ENCODE data around the gene KLRK1. TPM values are rescaled to one million over a fixed set of nuclear protein-coding genes. Genes with fewer than 3 reads are reported as not detected.

Gene KLRK1
- total and polyA plus RNA-seq, 2 of the 4 experiments (the other 2 are of a cell fraction): not detected

- H3K14ac ChIP-seq (replicated peaks; ENCODE audit: low read depth, low read length): no peak overlapping the region
- peak overlapping the region; percentile 95 for H3K4me2 ChIP-seq (ENCODE audit: low read depth, low read length)
- H3K9me3 ChIP-seq (ENCODE audit: control insufficient read depth, insufficient read depth, low read length): no peaks in the 10 kb centered on the region
- intact Hi-C loops (cut with micrococcal nuclease): loop anchor here (2.0 kb wide), 4 partner anchors 129 to 353 kb away; partner anchors contain the start of gene STYK1
- no peak overlapping the region for H2BK5ac ChIP-seq (ENCODE audit: low read depth, low read length, poor library complexity, severe bottlenecking)
- 0 out of 2 replicates have a peak overlapping the region, but pooled peaks have one; percentile 94 for H2BK120ac ChIP-seq (ENCODE audit: low read depth, low read length)
- ATAC-seq (ENCODE audit: low read depth): no peak
- H3K4me3 ChIP-seq (ENCODE audit: insufficient read depth, low read depth, low read length): peak overlapping the region; percentile 54; the same call in 1 of the 2 replicates
- H3K23ac ChIP-seq (ENCODE audit: low read depth, low read length): peak overlapping the region; percentile 2; the same call in 1 of the 2 replicates
- H4K5ac ChIP-seq (ENCODE audit: low read depth, low read length): peak overlapping the region; percentile 95
- peak overlapping the region; percentile 92 for H2AFZ ChIP-seq (replicated peaks; ENCODE audit: low read length, poor library complexity)
- peaks cover 22% of the 10 kb centered on the region for H3K4me1 ChIP-seq (ENCODE audit: control insufficient read depth, insufficient read depth, low read length)
- dilution Hi-C loops (cut with HindIII; ENCODE audit: low sequenced_read_pairs, unreplicated experiment): no loop called here
- no peaks in the 10 kb centered on the region for H3K36me3 ChIP-seq (ENCODE audit: control insufficient read depth, insufficient read depth, low read length)
- peak overlapping the region; percentile 95 to 96 for H4K8ac ChIP-seq (ENCODE audit: low read depth in 2 of 2, low read length in 2 of 2)
- H3K27ac ChIP-seq (ENCODE audit: insufficient read depth, low read length): peak overlapping the region; percentile 48; the same call in 1 of the 2 replicates
- H3K27me3 ChIP-seq (ENCODE audit: control insufficient read depth, insufficient read depth, low read length): no peaks in the 10 kb centered on the region
- peak overlapping the region; percentile 26; the same call in 1 of the 3 replicates for H2BK15ac ChIP-seq (ENCODE audit: low read depth, low read length)
- no peak overlapping the region for H2AK5ac ChIP-seq (ENCODE audit: low read depth, low read length)
- no peak overlapping the region for H2AK9ac ChIP-seq (replicated peaks; ENCODE audit: low read depth, low read length, poor library complexity)
- in situ Hi-C loops (cut with MboI; ENCODE audit: low sequenced_read_pairs): no loop called here
- POLR2A ChIA-PET (ENCODE audit: unreplicated experiment): no interaction called here
- H3K4ac ChIP-seq (ENCODE audit: low read depth, low read length): peak overlapping the region; percentile 83
- no peaks in the 10 kb centered on the region for H3K79me1 ChIP-seq (ENCODE audit: low read depth in 1 of 2, low read length in 2 of 2)
- CTCF ChIA-PET: interaction anchor here (0.5 to 0.6 kb wide), 2 partner anchors 97 to 330 kb away, joined by 3 read pairs; no protein-coding TSS in a partner anchor
- peak overlapping the region; percentile 87; the same call in 1 of the 2 replicates for H3K9ac ChIP-seq (ENCODE audit: low read depth, low read length)
- H3K56ac ChIP-seq (ENCODE audit: extremely low read depth, insufficient read depth, low read length): no peak overlapping the region; the same call in 1 of the 2 replicates
- no peaks in the 10 kb centered on the region for H3K9me1 ChIP-seq (ENCODE audit: insufficient read depth, low read length)
- H2BK20ac ChIP-seq (ENCODE audit: low read depth, low read length): 0 out of 2 replicates have a peak overlapping the region, but pooled peaks have one; percentile 17
- BruUV-seq (replicated peaks): no TSS peak
- 0 out of 2 replicates have a peak overlapping the region, but pooled peaks have one; percentile 8 for H4K91ac ChIP-seq (ENCODE audit: insufficient read depth, low read depth, low read length)
- peak overlapping the region; percentile 90; the same call in 1 of the 2 replicates for H3K18ac ChIP-seq (ENCODE audit: low read depth, low read length)
- DNase-seq: peak; percentile 33
- 17% methylated on average over 2 of the region's 6 CpGs; no CpG with 5 or more reads in 1 of the 2 experiments for WGBS, 2 experiments (ENCODE audit: extremely low coverage in 2 of 2, insufficient read length in 1 of 2)
- no peaks in the 10 kb centered on the region for H4K20me1 ChIP-seq (ENCODE audit: insufficient read depth, low read length)
- TF ChIP-seq MAZ (IDR thresholded peaks at IDR 0.05; ENCODE audit: borderline replicate concordance, low read depth, low read length) (no peak), RFX5 (IDR thresholded peaks at IDR 0.05; ENCODE audit: low read depth, low read length) (no peak), CTCF (conservative IDR thresholded peaks at IDR 0.05; ENCODE audit: low read depth, low read length) (0 out of 2 replicates have a peak, but pooled peaks have one; percentile 17), MAFK (IDR thresholded peaks at IDR 0.05; ENCODE audit: low read depth, low read length) (no peak), RAD21 (IDR thresholded peaks at IDR 0.05; ENCODE audit: low read length) (peak; percentile 11; the same call in 1 of the 2 replicates), ELK1 (IDR thresholded peaks at IDR 0.05; ENCODE audit: borderline replicate concordance, low read depth, low read length) (no peak), CEBPB (IDR thresholded peaks at IDR 0.05; ENCODE audit: low read depth, low read length) (no peak), SMC3 (IDR thresholded peaks at IDR 0.05; ENCODE audit: low read depth, low read length) (no peak), POLR2A (IDR thresholded peaks at IDR 0.05; ENCODE audit: low read depth, low read length) (no peak), RCOR1 (IDR thresholded peaks at IDR 0.05; ENCODE audit: insufficient replicate concordance, low read length) (no peak), USF2 (IDR thresholded peaks at IDR 0.05; ENCODE audit: low read depth, low read length) (no peak), CHD1 (IDR thresholded peaks at IDR 0.05; ENCODE audit: low read depth, low read length) (no peak), NFE2L2 (IDR thresholded peaks at IDR 0.05; ENCODE audit: low read depth, low read length) (no peak)
Observed at GRCh38 chr12:10365696-10366405, 24.0 kb downstream of the KLRK1 start.
